Mucosa of rectum (tissue), 2 donors: ENCODE results near the gene MAP7D1.

Experiments
- H3K27ac ChIP-seq, 2 donors: one replicate each; pipeline ENCODE4 v1.7.0; 2013; ENCODE audit warnings: inconsistent platforms in 2 of 2, low read depth in 2 of 2, low read length in 2 of 2
- H3K27me3 ChIP-seq, 2 donors: one replicate each; pipeline ENCODE4 v1.7.0; 2013; ENCODE audit warnings: low read length in 2 of 2; ENCODE audit not compliant: control insufficient read depth in 2 of 2, insufficient read depth in 2 of 2
- H3K36me3 ChIP-seq, 2 donors: one replicate each; pipeline ENCODE4 v1.7.0; 2013; ENCODE audit warnings: low read length in 2 of 2; ENCODE audit not compliant: control insufficient read depth in 2 of 2, insufficient read depth in 2 of 2
- H3K4me1 ChIP-seq, 2 donors: one replicate each; pipeline ENCODE4 v1.7.0; 2013; ENCODE audit warnings: low read length in 2 of 2, mild to moderate bottlenecking in 1 of 2; ENCODE audit not compliant: control insufficient read depth in 2 of 2, insufficient read depth in 2 of 2
- H3K4me3 ChIP-seq, 2 donors: one replicate each; pipeline ENCODE4 v1.7.0; 2013; ENCODE audit warnings: low read length in 2 of 2
- H3K9ac ChIP-seq, 2 donors: one replicate each; pipeline ENCODE4 v1.7.0; 2013; ENCODE audit warnings: low read length in 2 of 2, low read depth in 1 of 2, mild to moderate bottlenecking in 1 of 2
- H3K9me3 ChIP-seq, 2 donors: one replicate each; pipeline ENCODE4 v1.7.0; 2013; ENCODE audit warnings: low read length in 2 of 2; ENCODE audit not compliant: control insufficient read depth in 2 of 2
- donor health status: healthy.
- donor health status: Normal muscosa, but diverticular disease.

The MAP7D1 gene

DNA sequence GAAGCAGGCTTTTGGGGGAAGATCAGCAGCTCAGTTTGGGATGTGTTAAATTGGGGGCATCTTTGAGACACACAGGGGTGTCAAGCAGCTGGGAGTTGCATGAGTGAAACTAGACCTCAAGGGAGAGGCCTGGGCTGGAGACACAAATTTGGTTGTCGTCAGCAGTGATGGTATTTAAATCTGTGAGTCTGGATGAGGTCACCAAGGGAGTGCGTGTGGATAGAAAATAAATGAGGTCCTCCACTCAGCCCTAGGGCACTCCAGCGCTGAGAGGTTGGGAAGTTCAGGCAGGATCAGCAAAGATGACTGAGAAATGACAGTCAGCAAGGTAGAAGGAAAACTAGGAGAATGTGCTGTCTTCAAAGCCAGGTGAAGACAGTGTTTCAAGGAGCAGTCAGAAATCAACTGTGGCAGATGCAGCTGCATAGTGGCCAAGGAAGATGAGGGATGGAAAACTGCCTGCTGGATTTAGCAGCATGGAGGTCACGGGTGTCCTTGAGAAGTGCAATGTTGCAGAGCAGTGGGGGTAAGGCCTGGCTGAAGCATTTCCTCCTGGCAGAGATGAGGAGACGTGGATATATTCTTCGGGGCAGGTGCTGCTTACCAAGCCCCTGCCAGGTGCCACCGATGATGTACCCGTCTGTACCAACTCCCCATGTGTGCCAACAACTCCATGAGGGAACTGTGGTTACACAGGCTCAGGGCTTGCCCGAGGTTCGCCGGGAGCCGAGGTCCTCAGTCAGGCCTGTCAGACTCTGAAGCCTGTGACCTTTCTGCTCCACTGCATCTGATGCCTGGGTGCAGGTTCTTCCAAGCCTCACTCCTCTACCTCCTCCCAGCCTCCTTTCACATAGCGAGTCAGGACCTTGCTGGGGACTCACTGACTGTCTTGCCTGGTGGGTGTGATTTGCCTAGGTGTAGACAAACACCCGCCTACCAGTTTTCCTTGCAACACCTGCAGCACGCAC, 11.3 kb downstream of the MAP7D1 start:
- no peaks in the 10 kb centered on the region for H3K27me3 ChIP-seq
- H3K4me3 ChIP-seq, result no peak overlapping the region
- H3K27ac ChIP-seq, result no peak overlapping the region
- H3K9ac ChIP-seq, result no peak overlapping the region
- H3K36me3 ChIP-seq, result peaks cover 10 to 13% of the 10 kb centered on the region in 2 donors
- peaks cover 5 to 11% of the 10 kb centered on the region in 2 donors for H3K4me1 ChIP-seq
- no peaks in the 10 kb centered on the region for H3K9me3 ChIP-seq

- Histone ChIP-seq H3K4me1 (peaks cover 2 to 4% of the 10 kb centered on the region in 2 donors), H3K27me3 (no peaks in the 10 kb centered on the region), H3K9me3 (no peaks in the 10 kb centered on the region), H3K9ac (no peak overlapping the region), H3K27ac (no peak overlapping the region), H3K36me3 (peaks cover 23 to 26% of the 10 kb centered on the region in 2 donors), H3K4me3 (no peak overlapping the region)
These were observed 12.6 kb downstream of the MAP7D1 start for GRCh38 chr1:36168514-36168913.

- H3K36me3 ChIP-seq, result peaks cover 34 to 40% of the 10 kb centered on the region in 2 donors
- H3K27me3 ChIP-seq, result no peaks in the 10 kb centered on the region
- H3K27ac ChIP-seq, result no peak overlapping the region
- H3K9me3 ChIP-seq, result no peaks in the 10 kb centered on the region
- peaks cover 2 to 7% of the 10 kb centered on the region in 2 donors for H3K4me1 ChIP-seq
- no peak overlapping the region for H3K9ac ChIP-seq
- H3K4me3 ChIP-seq, result no peak overlapping the region
These were observed 14.9 kb downstream of the MAP7D1 start for GRCh38 chr1:36170643-36171412.

DNA sequence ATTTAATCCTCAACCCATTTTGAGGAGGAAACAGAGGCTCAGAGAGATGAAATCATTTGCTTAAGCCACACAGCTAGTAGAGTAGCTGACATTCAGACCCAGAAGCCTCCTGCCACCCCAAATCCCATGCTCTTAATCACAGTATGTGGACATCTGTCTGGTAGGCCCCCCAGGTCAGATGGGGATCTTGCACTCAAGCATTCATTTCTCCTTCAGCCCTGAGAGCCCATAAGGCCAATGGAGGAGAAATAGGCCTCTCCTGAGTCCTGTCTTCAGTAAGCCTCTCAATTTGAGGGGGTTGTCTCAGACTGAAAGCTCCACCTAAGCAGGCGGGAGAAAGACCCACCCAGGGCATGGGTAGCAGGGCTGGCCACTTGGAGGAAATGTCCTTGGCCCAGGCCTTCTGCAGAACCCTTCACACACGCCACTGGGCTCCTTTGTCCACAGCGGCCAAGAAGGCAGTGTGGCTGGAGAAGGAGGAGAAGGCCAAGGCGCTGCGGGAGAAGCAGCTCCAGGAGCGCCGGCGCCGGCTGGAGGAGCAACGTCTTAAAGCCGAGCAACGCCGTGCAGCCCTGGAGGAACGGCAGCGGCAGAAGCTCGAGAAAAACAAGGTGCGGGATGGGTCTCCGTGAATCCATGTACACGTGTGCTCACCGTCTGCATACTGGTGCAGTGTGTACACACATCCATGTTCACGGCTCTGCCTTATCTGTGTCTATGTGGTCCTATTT, 16.2 kb downstream of the MAP7D1 start:
- Histone ChIP-seq H3K27me3 (no peaks in the 10 kb centered on the region), H3K4me1 (peaks cover under 1 to 5% of the 10 kb centered on the region in 2 donors), H3K9me3 (no peaks in the 10 kb centered on the region), H3K36me3 (peaks cover 38 to 48% of the 10 kb centered on the region in 2 donors), H3K4me3 (no peak overlapping the region), H3K27ac (no peak overlapping the region), H3K9ac (no peak overlapping the region)

GRCh38 chr1:36172983-36173382, 17.0 kb downstream of the MAP7D1 start:
- Histone ChIP-seq H3K27ac (no peak overlapping the region), H3K9ac (no peak overlapping the region), H3K27me3 (no peaks in the 10 kb centered on the region), H3K36me3 (peaks cover 41 to 51% of the 10 kb centered on the region in 2 donors), H3K4me1 (peaks cover 2 to 3% of the 10 kb centered on the region in 2 donors), H3K9me3 (no peaks in the 10 kb centered on the region), H3K4me3 (no peak overlapping the region)

DNA sequence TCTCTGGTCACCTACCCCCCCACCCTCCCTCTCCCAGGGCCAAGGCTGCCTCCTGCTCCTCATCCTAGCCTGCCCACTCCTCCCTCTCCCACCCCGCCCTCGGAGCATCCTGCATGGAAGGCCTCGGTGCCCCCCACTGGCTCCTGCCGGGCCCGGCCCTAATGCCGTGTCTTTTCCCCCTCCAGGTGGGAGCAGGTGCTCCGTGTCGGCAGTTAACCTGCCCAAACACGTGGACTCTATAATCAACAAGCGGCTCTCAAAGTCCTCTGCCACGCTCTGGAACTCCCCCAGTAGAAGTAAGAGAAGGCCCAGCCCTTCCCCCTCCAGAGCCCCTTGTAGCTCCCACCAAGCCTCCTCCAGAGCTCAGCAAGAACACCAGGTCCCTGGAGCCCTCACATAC, 18.8 kb downstream of the MAP7D1 start:
- H3K27ac ChIP-seq, result peak overlapping the region in 1 of 2 donors; percentile 38
- peaks cover 47 to 58% of the 10 kb centered on the region in 2 donors for H3K36me3 ChIP-seq
- H3K9me3 ChIP-seq, result no peaks in the 10 kb centered on the region
- H3K4me1 ChIP-seq, result peaks cover 3 to 11% of the 10 kb centered on the region in 2 donors
- H3K9ac ChIP-seq, result no peak overlapping the region
- no peaks in the 10 kb centered on the region for H3K27me3 ChIP-seq
- no peak overlapping the region for H3K4me3 ChIP-seq

DNA sequence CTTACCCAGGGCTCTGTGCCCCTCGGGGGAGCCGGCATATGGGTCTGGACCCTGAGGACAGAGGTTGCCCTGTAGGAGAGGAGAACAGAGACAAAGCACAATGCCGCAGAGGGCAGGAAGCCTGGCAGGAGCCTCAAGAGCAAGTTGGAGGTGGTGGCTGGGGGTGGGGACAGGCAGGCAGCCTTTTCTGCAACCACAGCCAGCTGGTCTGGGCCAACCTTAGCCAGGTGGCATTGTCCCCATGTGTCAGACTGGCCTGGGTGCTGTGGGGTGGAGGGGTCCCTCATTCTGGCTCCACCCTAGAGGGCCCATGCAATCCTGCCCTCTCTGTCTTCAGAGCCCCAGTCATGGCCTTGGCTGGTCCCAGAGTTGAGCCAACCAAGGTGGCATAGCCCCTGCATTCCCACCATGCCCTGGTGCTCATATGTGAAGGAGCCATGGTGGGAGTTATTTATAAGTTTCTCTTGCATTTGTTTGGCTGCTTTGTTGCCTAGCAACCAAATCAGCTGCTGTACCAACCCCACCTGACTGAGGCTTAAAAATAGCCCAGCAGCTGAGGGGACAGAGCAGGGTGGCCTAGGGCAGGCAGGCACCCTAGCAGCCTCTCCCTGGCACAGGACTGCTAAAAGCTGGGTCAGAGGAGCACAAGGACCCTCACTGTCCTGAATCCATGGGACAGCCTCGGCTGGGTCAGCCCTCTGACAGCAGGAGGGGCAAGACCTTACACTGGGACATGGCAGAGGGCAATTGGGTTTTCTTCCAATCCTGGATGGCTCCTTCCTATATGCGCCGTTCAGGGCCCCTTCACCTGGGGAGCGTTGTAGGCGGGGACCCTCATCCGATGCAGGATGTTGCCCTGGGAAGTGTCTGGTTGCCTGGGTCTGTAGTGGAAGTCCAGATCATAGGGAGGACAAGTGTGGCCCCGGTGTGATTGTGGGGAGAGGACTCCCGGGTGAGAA, 19.5 kb downstream of the MAP7D1 start:
- no peak overlapping the region for H3K9ac ChIP-seq
- no peaks in the 10 kb centered on the region for H3K27me3 ChIP-seq
- peak overlapping the region; percentile 15 to 38 for H3K27ac ChIP-seq
- peaks cover 53 to 62% of the 10 kb centered on the region in 2 donors for H3K36me3 ChIP-seq
- peaks cover 3 to 11% of the 10 kb centered on the region in 2 donors for H3K4me1 ChIP-seq
- no peaks in the 10 kb centered on the region for H3K9me3 ChIP-seq
- no peak overlapping the region for H3K4me3 ChIP-seq

DNA sequence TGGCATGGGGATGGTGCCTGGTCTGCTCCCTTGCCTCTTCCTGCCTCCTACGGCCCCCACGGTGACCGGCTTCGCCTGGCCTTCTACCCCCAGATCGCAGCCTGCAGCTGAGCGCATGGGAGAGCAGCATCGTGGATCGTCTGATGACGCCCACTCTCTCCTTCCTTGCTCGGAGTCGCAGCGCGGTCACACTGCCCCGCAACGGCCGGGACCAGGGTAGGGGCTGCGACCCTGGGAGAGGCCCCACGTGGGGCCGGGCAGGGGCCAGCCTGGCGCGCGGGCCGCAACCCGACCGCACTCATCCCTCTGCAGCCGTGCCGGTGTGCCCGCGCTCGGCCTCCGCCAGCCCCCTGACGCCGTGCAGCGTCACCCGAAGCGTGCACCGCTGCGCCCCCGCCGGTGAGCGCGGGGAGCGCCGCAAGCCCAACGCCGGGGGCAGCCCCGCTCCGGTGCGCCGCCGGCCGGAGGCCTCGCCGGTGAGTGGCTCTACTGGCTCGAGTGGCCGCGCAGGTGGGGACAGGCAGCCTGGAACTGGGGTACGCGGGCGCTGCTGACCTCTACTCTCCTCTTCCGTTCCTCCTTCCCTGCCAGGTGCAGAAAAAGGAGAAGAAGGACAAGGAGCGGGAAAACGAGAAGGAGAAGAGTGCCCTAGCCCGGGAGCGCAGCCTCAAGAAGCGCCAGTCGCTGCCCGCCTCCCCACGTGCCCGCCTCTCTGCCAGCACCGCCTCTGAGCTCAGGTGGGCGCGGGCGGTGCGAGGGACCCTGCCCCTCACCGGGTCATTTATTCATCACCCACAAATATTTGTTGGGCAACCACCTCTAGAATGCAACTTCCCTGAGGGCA, 20.4 kb downstream of the MAP7D1 start:
- Histone ChIP-seq H3K4me3 (no peak overlapping the region), H3K27ac (peak overlapping the region; percentile 15 to 38), H3K9ac (no peak overlapping the region), H3K9me3 (no peaks in the 10 kb centered on the region), H3K36me3 (peaks cover 54 to 65% of the 10 kb centered on the region in 2 donors), H3K27me3 (no peaks in the 10 kb centered on the region), H3K4me1 (peaks cover 3 to 11% of the 10 kb centered on the region in 2 donors)
